ENCODE data around the gene CCDC187.
A peak's percentile ranks its signal among the peaks of the same experiment; 100 is the strongest.
"Not testable (repeated sequence)": the region's sequence is repeated elsewhere in the genome, so short reads cannot be mapped to it uniquely, and the experiment has no call there.

CCDC187 gene

GRCh38 chr9:136283291-136284235, 20.3 kb downstream of the CCDC187 start:
- DNase-seq, result peak; percentile 27

- DNase-seq, result no peak
Observed at GRCh38 chr9:136282272-136282861, 21.5 kb downstream of the CCDC187 start.

- no peak for DNase-seq
Observed at GRCh38 chr9:136281421-136282271, 22.2 kb downstream of the CCDC187 start.

- no peak for DNase-seq
Observed at GRCh38 chr9:136280535-136281315, 23.2 kb downstream of the CCDC187 start.

GRCh38 chr9:136279471-136279870, 24.4 kb downstream of the CCDC187 start:
- DNase-seq, result no peak

GRCh38 chr9:136278894-136279293, 25.0 kb downstream of the CCDC187 start:
- no peak for DNase-seq

GRCh38 chr9:136278221-136278620, 25.7 kb downstream of the CCDC187 start:
- DNase-seq, result no peak

GRCh38 chr9:136277746-136278145, 26.1 kb downstream of the CCDC187 start:
- DNase-seq, result no peak

- no peak for DNase-seq
Observed at GRCh38 chr9:136276716-136277115, 27.2 kb downstream of the CCDC187 start.

- DNase-seq, result no peak
Observed at GRCh38 chr9:136275655-136276429, 28.1 kb downstream of the CCDC187 start.

- no peak for DNase-seq
Observed at GRCh38 chr9:136274786-136275654, 28.9 kb downstream of the CCDC187 start.

- DNase-seq, result no peak
Observed at GRCh38 chr9:136273921-136274785, 29.7 kb downstream of the CCDC187 start.

- no peak for DNase-seq
Observed at GRCh38 chr9:136273244-136273865, 30.5 kb downstream of the CCDC187 start.

GRCh38 chr9:136270173-136270705, 33.7 kb downstream of the CCDC187 start:
- no peak for DNase-seq

- DNase-seq, result no peak
Observed at GRCh38 chr9:136268735-136269134, 35.2 kb downstream of the CCDC187 start.

GRCh38 chr9:136268318-136268717, 35.6 kb downstream of the CCDC187 start:
- DNase-seq, result no peak

GRCh38 chr9:136267261-136268111, 36.4 kb downstream of the CCDC187 start:
- DNase-seq, result peak; percentile 31

- DNase-seq, result not testable (repeated sequence)
Observed at GRCh38 chr9:136266641-136267040, 37.3 kb downstream of the CCDC187 start.
